ENCODE results near the gene PLAGL1. TPM values are rescaled to one million over a fixed set of nuclear protein-coding genes. Genes with fewer than 3 reads are reported as not detected.
A peak's percentile ranks its signal among the peaks of the same experiment; 100 is the strongest.
"Not testable (repeated sequence)": the region's sequence is repeated elsewhere in the genome, so short reads cannot be mapped to it uniquely, and the experiment has no call there.

Gene PLAGL1
- total RNA-seq, 2 donors from 2014 or later, result 6.1 to 18.3 TPM

- Mint-ChIP-seq H3K27me3 (peaks cover 8 to 16% of the 10 kb centered on the region in 2 donors), H3K4me1 (ENCODE audit: low read depth in 2 of 2) (no peaks in the 10 kb centered on the region), H3K4me3 (no peak overlapping the region), H3K27ac (no peak overlapping the region), H3K36me3 (peaks cover 12% of the 10 kb centered on the region), H3K9me3 (no peaks in the 10 kb centered on the region)
- DNase-seq (ENCODE audit: low spot score), result no peak
- ATAC-seq, result no peak
Measured at GRCh38 chr6:143934331-143934730, 73.7 kb downstream of the PLAGL1 start.

- Mint-ChIP-seq H3K27ac (no peak overlapping the region), H3K4me3 (no peak overlapping the region), H3K36me3 (peaks cover 12% of the 10 kb centered on the region), H3K4me1 (ENCODE audit: low read depth in 2 of 2) (no peaks in the 10 kb centered on the region), H3K27me3 (peaks cover 22 to 33% of the 10 kb centered on the region in 2 donors), H3K9me3 (peaks cover 5% of the 10 kb centered on the region)
- no peak for ATAC-seq
- DNase-seq (ENCODE audit: low spot score), result no peak
Measured at GRCh38 chr6:143929975-143930374, 78.1 kb downstream of the PLAGL1 start.

- peaks cover 5% of the 10 kb centered on the region for H3K9me3 Mint-ChIP-seq
- peaks cover 22 to 33% of the 10 kb centered on the region in 2 donors for H3K27me3 Mint-ChIP-seq
- H3K4me1 Mint-ChIP-seq (ENCODE audit: low read depth in 2 of 2), result no peaks in the 10 kb centered on the region
- DNase-seq (ENCODE audit: low spot score) (no peak), ATAC-seq (no peak)
- H3K27ac Mint-ChIP-seq, result no peak overlapping the region
- no peak overlapping the region for H3K4me3 Mint-ChIP-seq
- H3K36me3 Mint-ChIP-seq, result peaks cover 12% of the 10 kb centered on the region
Measured at GRCh38 chr6:143928853-143929252, 79.2 kb downstream of the PLAGL1 start.

- ATAC-seq; H3K27me3 Mint-ChIP-seq; H3K27ac Mint-ChIP-seq; H3K4me1 Mint-ChIP-seq (ENCODE audit: low read depth in 2 of 2); DNase-seq (ENCODE audit: low spot score); H3K4me3 Mint-ChIP-seq: not testable (repeated sequence)
- peaks cover 15% of the 10 kb centered on the region for H3K36me3 Mint-ChIP-seq
- H3K9me3 Mint-ChIP-seq, result peaks cover 10% of the 10 kb centered on the region
Measured at GRCh38 chr6:143917026-143917425, 91.0 kb downstream of the PLAGL1 start.

GRCh38 chr6:143912671-143913070, 95.4 kb downstream of the PLAGL1 start:
- H3K4me1 Mint-ChIP-seq (ENCODE audit: low read depth in 2 of 2), result no peaks in the 10 kb centered on the region
- DNase-seq (ENCODE audit: low spot score) (no peak), ATAC-seq (peak in 1 of 2 donors; percentile 43)
- peaks cover 19% of the 10 kb centered on the region for H3K9me3 Mint-ChIP-seq
- H3K4me3 Mint-ChIP-seq, result no peak overlapping the region
- peaks cover 6 to 9% of the 10 kb centered on the region in 2 donors for H3K27me3 Mint-ChIP-seq
- no peak overlapping the region for H3K27ac Mint-ChIP-seq
- peaks cover 32% of the 10 kb centered on the region for H3K36me3 Mint-ChIP-seq

- H3K36me3 Mint-ChIP-seq, result peaks cover 32% of the 10 kb centered on the region
- DNase-seq (ENCODE audit: low spot score), result no peak
Measured at GRCh38 chr6:143911028-143911427, 97.0 kb downstream of the PLAGL1 start.

GRCh38 chr6:143902827-143903226, 105.2 kb downstream of the PLAGL1 start:
- Mint-ChIP-seq H3K36me3 (no peaks in the 10 kb centered on the region), H3K9me3 (no peaks in the 10 kb centered on the region), H3K4me1 (ENCODE audit: low read depth in 2 of 2) (no peaks in the 10 kb centered on the region), H3K27me3 (no peaks in the 10 kb centered on the region), H3K4me3 (no peak overlapping the region), H3K27ac (no peak overlapping the region)
- no peak for ATAC-seq
- no peak for DNase-seq (ENCODE audit: low spot score)

More at GRCh38 chr6:143911028-143911427, 97.0 kb downstream of the PLAGL1 start:
- ATAC-seq, result no peak
- no peak overlapping the region for H3K27ac Mint-ChIP-seq
- peaks cover 6 to 9% of the 10 kb centered on the region in 2 donors for H3K27me3 Mint-ChIP-seq
- H3K4me1 Mint-ChIP-seq (ENCODE audit: low read depth in 2 of 2), result no peaks in the 10 kb centered on the region
- no peak overlapping the region for H3K4me3 Mint-ChIP-seq
- H3K9me3 Mint-ChIP-seq, result peaks cover 19% of the 10 kb centered on the region

- Mint-ChIP-seq H3K27ac (no peak overlapping the region), H3K4me1 (ENCODE audit: low read depth in 2 of 2) (no peaks in the 10 kb centered on the region), H3K36me3 (no peaks in the 10 kb centered on the region), H3K4me3 (peak overlapping the region; percentile 12), H3K9me3 (no peaks in the 10 kb centered on the region), H3K27me3 (no peaks in the 10 kb centered on the region)
- peak; percentile 55 to 81 for ATAC-seq
- DNase-seq (ENCODE audit: low spot score), result no peak
Measured at GRCh38 chr6:143901885-143902750, 105.9 kb downstream of the PLAGL1 start.

- Mint-ChIP-seq H3K4me3 (no peak overlapping the region), H3K36me3 (no peaks in the 10 kb centered on the region), H3K27ac (no peak overlapping the region), H3K9me3 (no peaks in the 10 kb centered on the region), H3K27me3 (no peaks in the 10 kb centered on the region), H3K4me1 (ENCODE audit: low read depth in 2 of 2) (no peaks in the 10 kb centered on the region)
- DNase-seq (ENCODE audit: low spot score) (no peak), ATAC-seq (no peak)
Measured at GRCh38 chr6:143900358-143900757, 107.7 kb downstream of the PLAGL1 start.

- no peak overlapping the region for H3K27ac Mint-ChIP-seq
- no peak for ATAC-seq
- no peaks in the 10 kb centered on the region for H3K9me3 Mint-ChIP-seq
- DNase-seq (ENCODE audit: low spot score), result no peak
- H3K36me3 Mint-ChIP-seq, result no peaks in the 10 kb centered on the region
- H3K4me1 Mint-ChIP-seq (ENCODE audit: low read depth in 2 of 2), result no peaks in the 10 kb centered on the region
- H3K4me3 Mint-ChIP-seq, result no peak overlapping the region
- H3K27me3 Mint-ChIP-seq, result no peaks in the 10 kb centered on the region
Measured at GRCh38 chr6:143896126-143896860, 111.8 kb downstream of the PLAGL1 start.

- H3K4me1 Mint-ChIP-seq (ENCODE audit: low read depth in 2 of 2), result no peaks in the 10 kb centered on the region
- no peaks in the 10 kb centered on the region for H3K9me3 Mint-ChIP-seq
- H3K36me3 Mint-ChIP-seq, result no peaks in the 10 kb centered on the region
- DNase-seq (ENCODE audit: low spot score) (no peak), ATAC-seq (no peak)
- no peaks in the 10 kb centered on the region for H3K27me3 Mint-ChIP-seq
- H3K4me3 Mint-ChIP-seq, result no peak overlapping the region
- H3K27ac Mint-ChIP-seq, result no peak overlapping the region
Measured at GRCh38 chr6:143894655-143895054, 113.4 kb downstream of the PLAGL1 start.
